HG02623 (cell line): ENCODE data around the gene CCN5.
"Not testable (repeated sequence)": the region's sequence is repeated elsewhere in the genome, so short reads cannot be mapped to it uniquely, and the experiment has no call there.

Experiments used
- ATAC-seq: cut with Tn5 transposase; IDR thresholded peaks from one replicate; pipeline ENCODE4 v1.9.1; 2021; ENCODE audit warnings: moderate library complexity; ENCODE audit not compliant: unreplicated experiment

The CCN5 gene

DNA sequence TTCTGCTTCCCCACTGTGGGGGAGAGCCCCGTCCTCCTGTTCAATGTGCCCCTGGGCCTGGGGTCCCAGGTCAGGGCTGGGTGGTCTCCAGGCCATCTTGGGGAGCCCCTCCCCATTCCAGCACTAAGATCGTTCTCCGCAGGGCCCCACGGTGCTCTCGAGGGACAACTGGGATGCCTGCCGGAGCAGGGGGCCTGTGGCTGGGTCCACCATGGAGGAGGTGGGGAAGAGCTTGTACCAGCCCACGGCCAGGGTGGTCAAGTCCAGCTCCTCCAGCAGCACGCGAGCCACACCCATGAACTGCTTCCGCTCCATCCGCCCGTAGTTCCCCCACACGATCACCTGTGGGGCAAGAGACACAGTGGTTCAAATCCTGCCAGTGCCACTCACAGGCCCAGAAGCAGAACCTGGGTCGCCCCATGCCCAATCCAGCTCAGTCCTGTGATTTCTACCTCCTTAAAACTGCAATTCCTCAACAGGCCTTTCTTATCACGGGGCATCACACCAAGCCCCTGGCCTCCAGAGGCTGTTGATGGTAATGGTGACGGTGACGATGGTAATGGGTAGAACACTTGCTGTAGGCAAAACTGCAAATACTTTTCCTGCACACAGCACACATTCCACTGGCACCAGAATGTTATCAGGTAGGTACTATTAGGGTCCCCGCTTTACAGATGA, 41.0 kb downstream of the CCN5 start:
- no peak for ATAC-seq

DNA sequence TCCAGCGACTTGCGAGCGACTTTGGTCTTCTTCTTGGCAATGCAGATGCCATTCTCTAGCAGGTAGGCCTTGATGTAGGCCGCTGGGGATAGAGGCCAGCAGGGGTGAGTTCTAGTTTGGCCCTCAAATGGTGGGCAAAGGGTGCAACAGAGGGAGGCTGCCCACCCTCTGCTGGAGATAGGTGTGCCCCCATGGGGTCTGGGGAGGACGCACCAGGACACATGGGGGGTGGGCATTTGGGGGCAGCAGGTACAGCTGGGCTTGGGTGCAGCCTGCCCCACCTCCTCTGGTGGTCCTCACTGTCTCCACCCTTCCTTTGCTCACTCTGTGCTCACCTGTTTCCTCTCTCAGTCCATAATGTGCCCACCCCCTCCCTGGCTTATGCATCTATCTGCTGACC, 41.8 kb downstream of the CCN5 start:
- no peak for ATAC-seq

DNA sequence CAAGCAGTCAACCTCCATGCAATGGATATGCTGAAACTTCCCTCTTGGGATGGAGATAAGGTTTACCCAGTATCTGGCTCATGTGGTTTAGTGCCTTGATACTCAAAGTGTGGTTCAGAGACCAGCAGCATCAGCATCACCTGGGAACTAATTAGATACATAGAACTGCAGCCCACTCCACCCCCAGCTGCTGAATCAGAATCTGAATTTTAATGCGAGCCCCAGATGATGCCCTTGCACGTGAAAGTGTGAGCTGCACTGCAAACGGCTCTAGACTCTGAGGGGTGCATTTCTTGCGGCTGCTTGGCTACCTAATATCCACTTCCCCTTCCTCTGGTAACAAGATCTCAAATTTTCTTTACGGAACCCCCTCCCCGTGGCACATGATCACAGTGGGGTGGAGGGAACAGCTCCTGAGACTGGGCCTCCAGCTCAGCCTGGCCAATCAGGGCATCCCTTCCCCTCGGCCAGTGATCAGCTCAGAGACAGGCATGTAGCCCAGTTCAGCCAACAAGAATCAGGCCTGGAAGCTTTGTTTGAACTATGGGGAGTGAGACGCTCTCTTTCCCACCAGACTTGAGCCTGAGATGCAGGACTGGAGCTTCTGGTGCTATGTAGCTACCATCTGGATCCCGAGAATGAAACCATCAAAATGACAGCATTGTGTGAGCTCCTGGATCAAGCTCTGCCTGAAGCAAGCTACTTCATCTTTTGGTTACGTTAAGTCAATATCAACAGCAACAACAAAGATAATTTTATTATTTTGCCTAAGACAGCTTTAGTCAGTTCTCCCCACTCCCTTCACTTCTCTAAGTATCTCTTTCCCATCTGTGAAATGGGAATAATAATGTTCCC, 43.3 kb downstream of the CCN5 start:
- no peak for ATAC-seq

DNA sequence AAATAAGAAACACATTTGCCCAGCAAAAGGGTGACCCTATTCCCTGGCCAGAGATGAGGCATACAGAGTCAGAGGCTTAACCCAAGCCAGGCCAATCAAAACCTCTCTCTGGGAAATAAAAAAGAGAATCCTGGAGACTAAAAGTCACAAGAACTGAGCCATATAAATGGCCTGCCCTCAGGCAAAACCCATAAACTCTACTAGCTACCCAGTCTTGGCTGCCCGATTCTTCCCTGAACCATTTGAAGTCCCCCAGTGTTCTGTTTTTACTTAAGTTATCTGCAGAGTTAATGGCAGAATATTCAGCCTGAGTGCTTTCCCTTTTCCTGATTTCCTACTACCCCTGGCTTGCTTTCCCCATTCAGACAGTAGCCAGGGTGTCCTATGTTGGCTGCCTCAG, 44.4 kb downstream of the CCN5 start:
- ATAC-seq: no peak

DNA sequence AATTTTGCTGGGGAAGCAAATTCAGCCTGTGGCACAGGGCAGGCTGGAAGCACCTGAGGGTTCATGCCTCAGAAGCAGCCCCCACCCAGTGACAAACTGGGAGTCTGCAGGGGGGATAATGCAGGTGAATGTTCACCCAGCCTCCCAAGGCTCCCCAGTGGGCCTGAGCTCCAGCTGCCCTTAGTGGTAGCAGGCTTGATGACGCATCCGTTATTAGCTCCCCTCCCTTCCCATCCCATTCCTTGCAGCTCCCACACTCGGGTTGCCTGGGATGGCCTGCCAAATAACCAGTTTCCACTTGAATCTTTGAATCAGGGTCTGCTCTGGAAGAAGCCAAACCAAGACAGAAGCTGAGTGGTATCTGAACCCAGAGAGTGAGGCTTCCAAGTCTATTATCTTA, 46.3 kb downstream of the CCN5 start:
- ATAC-seq: no peak

DNA sequence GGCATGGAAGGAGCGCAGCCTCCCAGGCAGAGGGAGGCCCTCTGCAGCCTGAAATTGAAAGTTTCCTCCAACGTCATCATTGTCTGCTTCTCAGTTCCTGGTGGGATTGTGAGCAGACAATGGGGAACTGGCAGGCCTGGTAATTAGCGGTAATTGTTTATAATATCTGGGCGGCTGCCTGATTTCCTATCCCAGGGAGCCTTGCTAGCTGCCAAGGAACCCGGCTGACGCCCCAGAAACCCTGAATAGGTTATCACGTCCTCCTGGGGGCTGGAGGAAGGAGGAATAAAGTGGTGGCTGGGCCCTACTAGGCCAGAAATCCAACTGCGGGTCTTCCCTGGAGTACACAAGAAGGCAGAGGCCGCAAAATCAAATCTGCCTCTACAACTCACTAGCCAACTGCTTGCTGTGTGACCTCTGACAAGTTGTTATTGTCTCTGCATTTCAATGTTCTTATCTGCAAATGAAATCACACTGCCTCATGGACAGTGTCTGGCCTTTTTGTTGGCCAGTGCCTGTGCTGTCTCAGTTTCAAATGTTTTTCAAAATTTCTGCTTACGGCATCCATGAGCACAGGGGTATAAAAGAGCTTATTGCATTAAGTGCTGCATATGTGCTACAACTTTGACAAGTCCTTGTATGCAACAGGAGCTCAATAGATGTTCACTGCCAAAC, 47.4 kb downstream of the CCN5 start:
- ATAC-seq: no peak

DNA sequence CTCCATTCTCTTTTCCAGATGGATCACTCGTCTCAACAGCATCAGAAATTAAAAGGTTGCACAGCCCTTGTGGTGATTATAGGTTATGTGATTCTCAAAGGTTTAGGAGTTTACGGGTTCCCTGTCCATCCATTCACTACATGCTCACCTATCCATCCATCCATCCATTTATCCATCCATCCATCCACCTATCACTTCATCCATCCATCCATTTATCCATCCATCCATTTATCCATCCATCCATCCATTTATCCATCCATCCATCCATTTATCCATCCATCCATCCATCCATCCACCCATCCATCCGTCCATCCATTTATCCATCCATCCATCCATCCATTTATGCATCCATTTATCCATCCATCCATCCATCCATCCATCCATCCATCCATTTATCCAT, 48.6 kb downstream of the CCN5 start:
- not testable (repeated sequence) for ATAC-seq

DNA sequence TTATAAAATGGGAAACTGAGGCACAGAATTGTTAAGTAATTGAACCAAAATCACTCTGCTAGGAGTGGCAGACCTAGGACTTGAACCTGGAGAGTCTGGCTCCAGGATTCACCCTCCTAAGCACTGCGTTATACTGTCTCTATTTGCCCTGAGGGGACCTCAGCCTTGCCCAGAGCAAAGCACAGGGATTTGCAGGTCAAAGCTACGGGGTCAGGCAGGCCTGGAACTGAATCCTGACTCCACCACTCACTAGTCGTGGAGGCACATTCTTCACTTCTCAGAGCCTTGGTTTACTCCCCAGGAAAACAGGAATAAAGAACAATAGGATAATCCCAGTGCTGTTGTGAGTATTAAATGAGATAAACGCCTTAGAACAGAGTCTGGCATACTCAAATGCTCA, 49.9 kb downstream of the CCN5 start:
- no peak for ATAC-seq

DNA sequence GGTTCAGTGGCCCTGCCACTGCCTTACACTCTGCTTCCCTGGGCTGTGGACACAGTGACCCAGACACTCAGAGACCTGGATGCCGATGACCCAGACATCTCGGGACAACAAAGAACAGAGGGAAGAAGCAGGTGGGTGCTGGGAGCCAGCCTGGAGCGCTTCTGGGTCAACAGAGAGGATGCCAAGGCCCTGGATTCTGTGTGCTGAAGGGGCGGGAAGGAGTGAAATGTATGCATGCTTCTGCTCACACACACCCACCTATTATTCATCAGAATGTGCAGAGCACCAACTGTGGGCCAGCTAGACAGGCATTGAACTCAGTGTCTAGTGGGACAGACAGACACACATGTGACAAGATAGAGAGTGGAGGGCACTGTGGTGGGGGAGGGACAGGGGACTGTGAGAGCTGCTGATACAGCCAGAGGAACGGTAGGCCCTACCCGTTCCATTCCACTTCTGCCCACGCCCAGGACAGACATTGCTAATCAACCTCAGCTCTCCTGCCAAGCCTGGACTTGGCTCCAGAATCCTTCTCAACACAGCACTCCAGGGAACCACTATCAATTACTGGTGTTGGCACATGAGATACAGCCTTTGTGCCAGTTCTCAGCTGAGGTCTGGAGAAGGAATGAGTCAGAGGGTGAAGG, 50.7 kb downstream of the CCN5 start:
- no peak for ATAC-seq

DNA sequence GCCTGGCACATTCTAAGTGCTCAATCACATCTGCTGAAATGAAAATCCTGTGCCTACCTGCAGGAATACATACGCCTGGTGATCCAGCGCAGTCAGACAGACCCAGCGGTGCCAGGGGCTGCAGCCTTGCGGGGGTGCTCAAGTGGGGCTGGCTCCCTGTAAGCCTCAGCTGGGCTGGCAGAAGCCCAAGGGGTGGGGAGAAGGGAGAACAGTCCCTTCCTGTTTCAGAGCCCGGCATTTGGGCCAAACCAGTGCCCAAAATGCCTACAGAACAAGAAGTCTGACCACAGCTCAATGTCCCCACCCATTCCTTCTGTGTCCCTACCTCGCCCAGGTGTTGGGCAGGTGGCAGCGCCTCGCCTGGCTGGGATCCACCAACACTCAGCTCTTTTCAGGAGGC, 53.1 kb downstream of the CCN5 start:
- ATAC-seq: no peak

DNA sequence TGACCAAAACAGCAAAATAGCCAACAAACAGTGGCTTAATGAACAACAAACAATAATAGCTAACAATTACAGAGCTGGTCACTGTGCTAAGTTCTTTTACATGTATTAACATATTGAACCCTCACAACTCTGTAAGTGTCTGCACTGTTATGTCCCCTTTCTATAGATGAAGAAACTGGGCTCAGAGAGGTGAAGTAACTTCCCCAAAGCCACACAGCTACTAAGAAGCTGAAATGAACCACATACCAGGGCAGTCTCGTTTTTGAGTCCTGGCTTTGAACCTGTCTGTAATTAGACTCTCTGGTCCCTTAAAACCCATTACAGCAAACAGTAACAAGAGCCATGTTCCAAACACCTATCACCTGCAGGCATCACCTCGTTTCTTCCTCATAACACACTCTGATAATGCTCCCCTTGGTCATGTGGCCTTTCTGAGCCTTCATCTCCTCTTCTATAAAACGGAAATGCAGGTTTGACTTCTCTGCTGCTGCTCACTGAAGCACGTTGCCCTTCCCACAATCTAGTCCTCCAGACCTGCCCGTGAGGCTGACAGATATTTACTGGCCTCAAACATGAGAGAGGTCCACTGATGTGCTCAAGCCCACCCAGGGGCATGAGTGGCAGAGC, 53.8 kb downstream of the CCN5 start:
- ATAC-seq: no peak

DNA sequence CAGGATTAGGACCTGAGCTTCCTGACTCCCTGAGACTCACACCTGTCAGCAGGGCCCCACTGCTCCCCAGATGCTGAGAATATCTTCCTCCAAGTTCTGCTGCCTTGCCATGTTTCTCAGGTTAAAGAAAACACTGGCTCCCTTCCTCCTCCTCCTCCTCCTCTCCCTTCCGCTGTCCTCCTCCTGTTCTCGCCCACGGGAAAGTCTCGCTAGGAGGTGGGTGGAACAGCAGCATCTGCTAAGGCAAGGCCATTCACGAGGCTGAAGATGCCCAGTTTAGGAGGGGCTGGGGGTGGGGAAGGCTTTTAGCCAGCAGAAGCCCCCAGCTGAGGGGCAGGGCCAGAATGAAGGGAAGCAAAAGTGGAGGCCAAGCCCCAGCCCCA, 54.3 kb downstream of the CCN5 start:
- no peak for ATAC-seq

DNA sequence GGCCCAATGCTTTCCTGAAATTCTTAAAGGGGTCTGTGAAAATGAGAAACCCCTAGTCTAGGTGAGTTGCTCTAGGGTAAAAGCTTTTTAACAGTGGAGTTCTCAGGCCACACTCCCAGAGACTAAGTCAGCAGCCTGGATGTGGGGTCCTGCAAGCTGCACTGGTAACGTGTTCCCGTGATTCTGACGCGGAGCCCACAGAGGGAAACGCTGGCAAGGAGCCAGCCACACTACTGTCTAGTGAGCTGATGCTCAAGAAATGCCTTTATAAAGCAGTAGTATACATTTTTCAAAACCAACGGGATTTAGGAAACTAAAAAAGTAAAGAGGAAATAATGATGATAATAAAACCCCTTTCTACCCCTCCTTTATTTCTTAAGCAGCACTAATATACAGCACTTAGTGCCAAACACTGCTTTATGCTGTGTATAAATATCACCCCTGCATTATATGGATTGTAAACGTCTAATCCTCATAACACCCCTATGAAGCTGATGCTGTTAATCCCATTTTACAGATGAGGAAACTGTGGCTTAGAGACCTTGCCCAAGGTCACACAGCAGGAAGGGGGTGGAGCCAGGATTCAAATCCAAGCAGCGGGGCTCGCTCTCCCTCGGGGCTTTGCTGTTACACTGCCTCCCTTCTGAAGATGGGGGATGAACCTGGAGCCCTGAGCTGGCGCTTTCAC, 55.5 kb downstream of the CCN5 start:
- ATAC-seq: no peak

DNA sequence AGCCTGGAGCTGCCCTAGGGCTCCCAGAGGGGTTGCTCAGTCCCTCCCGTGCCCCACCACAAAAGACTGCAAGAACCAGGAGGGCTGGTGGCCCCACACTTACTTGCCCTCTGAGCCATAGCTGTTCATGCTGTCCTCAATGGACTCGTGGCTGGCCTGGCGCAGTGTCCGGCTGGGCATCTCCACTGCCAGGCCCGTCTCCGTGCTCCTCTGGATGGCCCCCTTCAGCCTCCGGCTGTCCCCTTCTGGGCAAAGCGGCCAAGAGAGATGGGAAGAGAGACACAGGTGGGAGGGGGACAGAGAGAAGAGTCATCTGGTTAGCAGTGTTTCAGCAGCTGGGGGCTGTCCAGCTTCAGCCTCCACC, 56.0 kb downstream of the CCN5 start:
- no peak for ATAC-seq

DNA sequence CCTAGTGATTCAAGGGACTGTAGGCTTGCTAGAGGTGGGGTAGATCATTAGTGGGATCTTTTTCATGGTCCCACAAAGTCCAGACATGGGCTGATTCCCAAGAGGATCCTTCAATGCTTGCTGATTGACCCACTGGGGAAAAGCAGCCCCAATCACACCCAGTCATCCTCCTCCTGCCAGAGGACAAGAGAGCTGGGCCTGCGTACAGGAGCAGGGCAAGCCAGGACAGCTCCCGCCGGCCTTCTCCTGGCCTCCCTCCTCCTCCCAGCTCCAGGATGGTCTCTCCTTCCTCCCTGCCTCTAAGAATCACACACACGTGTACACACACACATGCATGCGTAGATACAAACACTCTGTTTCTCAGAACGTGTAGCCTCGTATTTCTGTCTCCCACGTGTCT, 57.5 kb downstream of the CCN5 start:
- no peak for ATAC-seq

DNA sequence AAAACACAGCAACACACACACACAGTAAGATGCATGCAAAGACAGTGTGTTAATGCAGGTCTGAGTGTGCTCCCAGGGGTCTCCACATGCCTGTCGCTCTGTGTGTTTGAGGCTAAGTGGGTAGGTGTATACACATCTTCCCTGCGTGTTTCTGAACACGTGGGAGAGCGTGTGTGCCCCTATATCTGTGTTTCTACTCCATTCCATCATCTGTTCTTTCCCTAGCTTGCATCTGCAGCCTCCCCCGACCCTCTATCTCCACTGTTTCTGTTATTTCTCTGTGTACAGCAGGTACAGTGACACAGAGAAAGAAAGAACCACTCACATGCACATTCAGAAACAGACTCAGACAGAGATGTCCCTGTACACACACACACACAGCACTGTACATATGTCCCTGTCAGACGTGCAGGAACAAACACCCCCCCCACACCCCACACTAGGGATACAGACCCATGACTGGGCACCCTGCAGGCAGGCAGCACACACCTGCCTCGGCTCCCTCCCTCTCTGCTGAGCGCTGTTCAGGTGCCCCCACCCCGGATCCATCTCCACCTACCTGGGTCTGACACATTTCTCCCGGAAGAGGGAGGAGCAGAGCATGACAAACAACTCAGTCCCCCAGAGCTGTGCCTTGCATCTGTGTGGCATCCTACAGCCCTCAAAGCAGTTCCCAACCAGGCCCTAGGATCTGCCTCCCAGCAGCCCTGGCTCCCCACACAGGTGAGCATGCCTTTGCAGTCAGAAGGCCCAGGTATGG, 58.1 kb downstream of the CCN5 start:
- ATAC-seq: no peak

DNA sequence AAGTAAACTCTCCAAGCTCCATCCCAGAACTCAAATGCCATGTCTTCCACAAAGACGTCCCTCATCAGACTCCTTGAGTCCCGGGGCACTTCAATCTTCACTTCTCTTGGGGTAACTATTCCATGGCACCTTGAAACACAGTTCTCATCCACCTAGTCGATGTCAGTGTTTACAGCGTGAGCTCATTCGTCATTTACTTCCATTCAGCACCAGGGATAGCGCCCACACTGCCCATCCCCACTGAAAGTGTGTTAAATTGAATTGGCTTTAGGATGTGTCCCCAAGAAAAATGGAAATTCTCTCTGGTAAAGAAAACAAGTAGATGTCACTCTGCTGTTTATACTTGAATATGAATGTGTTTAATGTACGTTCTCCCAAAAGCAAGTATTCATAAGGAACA, 61.8 kb downstream of the CCN5 start:
- ATAC-seq: no peak
